K562 (cell line): ENCODE results near the gene VSTM5. TPM values are rescaled to one million over a fixed set of nuclear protein-coding genes. Genes with fewer than 3 reads are reported as not detected.

Experiments
- ATAC-seq: fragments of 200-7000 bp; cut with Tn5 transposase; 3 replicates; pipeline ENCODE4 v1.9.1; 2020; ENCODE audit warnings: moderate library complexity
- BruUV-seq: library from RNA; stranded (reverse); fragments of 400-500 nt; replicated peaks from 2 replicates; lab custom pipeline; 2021; lab: Mats Ljungman, UMichigan
- CTCF ChIA-PET: fragments of 300-600 bp; formaldehyde crosslinking; extraction: SDS; loops from one replicate; lab custom pipeline; 2021; ENCODE audit warnings: low intra/inter-chr PET ratio; lab: Yijun Ruan, JAX
- POLR2A ChIA-PET: fragments of 300-600, 350-650 bp; sonication (Branson Sonifier 250); formaldehyde crosslinking; extraction: SDS; loops from one replicate; lab custom pipeline; 2021; ENCODE audit warnings: antibody characterized with exemption, inconsistent platforms; lab: Yijun Ruan, JAX
- DNase-seq, 4 experiments: peaks; one replicate each; pipeline versions ENCODE4 v3.0.0 to v3.0.0-alpha.2; 2011 to 2018; ENCODE audit warnings: low spot score in 3 of 4, mixed read lengths in 3 of 4; ENCODE audit errors: extremely low read depth in 1 of 4
- FAIRE-seq: peaks from 2 replicates; lab custom pipeline; 2011; peaks lifted over from hg19 to GRCh38; lab: Jason Lieb, UNC
- H2AFZ ChIP-seq: 2 replicates; pipeline ENCODE4 v1.6.0; 2011; ENCODE audit warnings: low read depth, low read length, control low read depth, inconsistent platforms
- H3K27ac ChIP-seq: fragments of 200-600 bp; 3 replicates; pipeline ENCODE4 v1.8.0; 2011; ENCODE audit warnings: low read depth, mild to moderate bottlenecking, control low read depth, inconsistent platforms, low read length, moderate library complexity, mixed read lengths; ENCODE audit errors: extremely low read depth
- H3K27me3 ChIP-seq, 2 experiments: fragments of 300-600 bp in 1 of 2; 2 replicates in 1 of 2; 3 replicates in 1 of 2; pipeline versions ENCODE4 v1.6.0 to v1.8.0; 2011; ENCODE audit warnings: inconsistent platforms in 2 of 2, low read length in 2 of 2, mild to moderate bottlenecking in 1 of 2, mixed read lengths in 1 of 2, moderate library complexity in 1 of 2; ENCODE audit not compliant: control insufficient read depth in 2 of 2, insufficient read depth in 2 of 2
- H3K36me3 ChIP-seq: fragments of 300-600 bp; 3 replicates; pipeline ENCODE4 v1.8.0; 2011; ENCODE audit warnings: mild to moderate bottlenecking, low read length, inconsistent platforms; ENCODE audit not compliant: control insufficient read depth, insufficient read depth
- H3K4me1 ChIP-seq, 2 experiments: fragments of 200-600 bp in 1 of 2; replicated peaks in 1 of 2; 2 replicates in 1 of 2; 3 replicates in 1 of 2; pipeline versions ENCODE4 v1.5.1 to v1.8.0; 2011; ENCODE audit warnings: inconsistent platforms in 2 of 2, low read length in 2 of 2, mild to moderate bottlenecking in 1 of 2, mixed read lengths in 1 of 2, moderate library complexity in 1 of 2; ENCODE audit not compliant: control insufficient read depth in 2 of 2, insufficient read depth in 2 of 2
- H3K4me2 ChIP-seq: 2 replicates; pipeline ENCODE4 v1.6.1; 2011; ENCODE audit warnings: low read length, control low read depth, inconsistent platforms, mixed read lengths; ENCODE audit not compliant: insufficient read depth
- H3K4me3 ChIP-seq: fragments of 200-600 bp; sonication (generic), shearing (Covaris generic); 2 replicates; pipeline ENCODE4 v1.5.1; 2016; ENCODE audit warnings: control low read depth, inconsistent platforms
- H3K79me2 ChIP-seq: fragments of 200-600 bp; 3 replicates; pipeline ENCODE4 v1.8.0; 2011; ENCODE audit warnings: low read length, inconsistent platforms; ENCODE audit not compliant: control insufficient read depth, insufficient read depth
- H3K9ac ChIP-seq, 2 experiments: 2 replicates each; pipeline versions ENCODE4 v1.6.0 to v1.6.1; 2011; ENCODE audit warnings: low read depth in 2 of 2, low read length in 2 of 2, control low read depth in 1 of 2, inconsistent platforms in 1 of 2, mild to moderate bottlenecking in 1 of 2, mixed read lengths in 1 of 2; ENCODE audit not compliant: insufficient read depth in 1 of 2
- H3K9me1 ChIP-seq: one replicate; pipeline ENCODE4 v1.6.0; 2011; ENCODE audit warnings: inconsistent platforms, mild to moderate bottlenecking, low read length, moderate library complexity; ENCODE audit not compliant: control insufficient read depth, insufficient read depth
- H3K9me3 ChIP-seq: replicated peaks from 2 replicates; pipeline ENCODE4 v1.5.1; 2011; ENCODE audit warnings: low read depth, low read length, inconsistent platforms; ENCODE audit not compliant: control insufficient read depth, insufficient read depth
- H4K20me1 ChIP-seq: replicated peaks from 2 replicates; pipeline ENCODE4 v1.6.1; 2011; ENCODE audit warnings: low read length, inconsistent platforms, mixed read lengths; ENCODE audit not compliant: control insufficient read depth, insufficient read depth
- E2F3 ChIP-seq: fragments of 250-450 bp; sonication (Bioruptor Pico); IDR thresholded peaks from 2 replicates; pipeline ENCODE4 v1.4.0; 2020; ENCODE audit warnings: mild to moderate bottlenecking
- GATAD2A ChIP-seq: fragments of 450-650 bp; IDR thresholded peaks from 2 replicates; pipeline ENCODE4 v1.6.1; 2017
- L3MBTL2 ChIP-seq: fragments of 450-650 bp; IDR thresholded peaks from 2 replicates; pipeline ENCODE4 v1.6.1; 2016; ENCODE audit warnings: mild to moderate bottlenecking, moderate library complexity
- MLLT1 ChIP-seq, 2 experiments: fragments of 450-650 bp; IDR thresholded peaks; 2 replicates each; pipeline ENCODE4 v1.6.1; 2016
- MXD1 ChIP-seq: fragments of 250-450 bp; sonication (Bioruptor Pico); IDR thresholded peaks from 2 replicates; pipeline ENCODE4 v1.8.0; 2021; ENCODE audit warnings: borderline replicate concordance, mild to moderate bottlenecking, moderate library complexity; ENCODE audit not compliant: poor library complexity, severe bottlenecking
- RBM25 ChIP-seq: fragments of 200-400 bp; formaldehyde crosslinking; IDR thresholded peaks from 2 replicates; pipeline ENCODE4 v1.6.1; 2018; ENCODE audit warnings: low read length, low read depth, moderate library complexity; ENCODE audit not compliant: severe bottlenecking
- SIN3A ChIP-seq, 2 experiments: fragments of 150-350 bp in 1 of 2; IDR thresholded peaks; 2 replicates each; pipeline ENCODE4 v1.6.1; 2011 to 2016; ENCODE audit warnings: borderline replicate concordance in 2 of 2, low read depth in 2 of 2, low read length in 2 of 2, mild to moderate bottlenecking in 2 of 2, moderate library complexity in 2 of 2; ENCODE audit not compliant: control insufficient read depth in 1 of 2
- ZNF121 ChIP-seq: sonication (generic); formaldehyde crosslinking; conservative IDR thresholded peaks from 2 replicates; pipeline ENCODE4 v1.8.0; 2022; ENCODE audit warnings: missing genetic modification reagents
- ZNF232 ChIP-seq: sonication (generic); formaldehyde crosslinking; IDR thresholded peaks from 2 replicates; pipeline ENCODE4 v1.8.0; 2022; ENCODE audit warnings: mild to moderate bottlenecking, missing genetic modification reagents
- ZNF318 ChIP-seq, 2 experiments: fragments of 450-650 bp; IDR thresholded peaks; 2 replicates each; pipeline ENCODE4 v1.6.1; 2016; ENCODE audit warnings: mild to moderate bottlenecking in 2 of 2, borderline replicate concordance in 1 of 2, low read depth in 1 of 2, moderate library complexity in 1 of 2
- WGBS: fragments of 100-300 bp; shearing (Covaris generic); methylation state at CpG from one replicate; pipeline ENCODE4 v1.1.6; 2016; ENCODE audit warnings: low coverage, mixed read lengths; ENCODE audit not compliant: insufficient coverage; ENCODE audit errors: missing lambda C conversion rate; 5-methylcytosine and 5-hydroxymethylcytosine counted together
- in situ Hi-C: fragments of 300-500 bp; cut with MboI; formaldehyde crosslinking; loops from 4 replicates; pipeline ENCODE4 v1.15.0; 2018; ENCODE audit warnings: inconsistent platforms, mixed read lengths
- intact Hi-C: fragments of 100-400 bp; cut with micrococcal nuclease; formaldehyde crosslinking; loops from 2 replicates; pipeline ENCODE4 v1.14.2; 2022
- polyA plus RNA-seq, 8 experiments: library from polyadenylated mRNA; depleted of rRNA in 4 of 8; stranded (reverse) in 5 of 8; unstranded in 3 of 8; fragments of >200 nt; fragmentation: Nextera tagmentation in 2 of 8; fragmentation: Illumina TruSeq in 1 of 8; extraction: Ambion mirVana in 2 of 8; extraction: Trizol in 1 of 8; gene quantifications; 2 replicates each; pipeline versions ENCODE4 v1.2.1 to v1.2.3, GENCODE V29; 2011 to 2014; ENCODE audit warnings: inconsistent platforms in 1 of 8, missing spikeins in 1 of 8
- total RNA-seq, 7 experiments: library from RNA; depleted of rRNA in 6 of 7; stranded (reverse); fragments of >200 nt in 6 of 7; fragmentation: Illumina TruSeq in 2 of 7; extraction: Trizol in 2 of 7; gene quantifications; 2 replicates each; pipeline versions ENCODE4 v1.2.1 to v1.2.3, GENCODE V29; 2011 to 2021; ENCODE audit warnings: low replicate concordance in 1 of 7

The VSTM5 gene
- total and polyA plus RNA-seq, 9 of the 15 experiments (the other 6 are each of a cell fraction or from before 2014, with no cell fraction given): 0.01 TPM; not detected in 8

GRCh38 chr11:93783765-93784144 lies 66.7 kb downstream of the VSTM5 start (continued):
- TF ChIP-seq MLLT1 (IDR thresholded peaks at IDR 0.05) (0 out of 4 replicates have a peak, but pooled peaks of 1 of the 2 experiments have one; percentile 17), MXD1 (no peak), ZNF232 (CRISPR knock-in tag) (no peak), GATAD2A (no peak), L3MBTL2 (peak; percentile 57), E2F3 (CRISPR knock-in tag) (peak; percentile 89), SIN3A (IDR thresholded peaks at IDR 0.05; ENCODE audit: borderline replicate concordance in 2 of 2, control insufficient read depth in 1 of 2, low read depth in 2 of 2, low read length in 2 of 2) (0 out of 4 replicates have a peak, but pooled peaks of 1 of the 2 experiments have one; percentile 23)
- TF ChIP-seq, all 486 proteins: peak for 21

GRCh38 chr11:93783362-93783761 lies 67.1 kb downstream of the VSTM5 start:
- H3K4me2 ChIP-seq: peak overlapping the region; percentile 99
- in situ Hi-C loops: no loop called here
- TF ChIP-seq RBM25 (peak; percentile 40), ZNF121 (CRISPR knock-in tag) (peak; percentile 85), ZNF318 (IDR thresholded peaks at IDR 0.05; ENCODE audit: borderline replicate concordance in 1 of 2, low read depth in 1 of 2) (no peak)
- TF ChIP-seq, all 486 proteins: peak for 2
- no peaks in the 10 kb centered on the region for H3K9me1 ChIP-seq
- no peaks in the 10 kb centered on the region for H3K9me3 ChIP-seq
- H3K36me3 ChIP-seq: peaks cover 25% of the 10 kb centered on the region; the same call in 1 of the 3 replicates
- no peak for DNase-seq
- no peaks in the 10 kb centered on the region for H3K27me3 ChIP-seq
- no peak for FAIRE-seq
- H3K9ac ChIP-seq: peak overlapping the region in 1 of 2 experiments; percentile 98; a peak in 2 of 4 replicates
- H2AFZ ChIP-seq: peak overlapping the region; percentile 97
- ChIA-PET POLR2A (interaction anchor here (0.7 to 2.2 kb wide), 8 partner anchors 10 to 237 kb away, joined by 3 to 32 read pairs (median 6); partner anchors contain the start of genes C11orf54 and TAF1D), CTCF (no interaction called here)
- BruUV-seq: no TSS peak
- no peak overlapping the region for H3K27ac ChIP-seq
- H3K4me1 ChIP-seq: peaks cover 4 to 12% of the 10 kb centered on the region in 2 experiments
- ATAC-seq: no peak
- H4K20me1 ChIP-seq: peaks cover 10% of the 10 kb centered on the region
- peaks cover 51% of the 10 kb centered on the region for H3K79me2 ChIP-seq
- peak overlapping the region; percentile 98 for H3K4me3 ChIP-seq
- intact Hi-C loops: no loop called here
- 25% methylated on average over 7 of the region's 7 CpGs for WGBS
